ENCODE data around the gene USP49. TPM values are rescaled to one million over a fixed set of nuclear protein-coding genes. Genes with fewer than 3 reads are reported as not detected.
"Not testable (repeated sequence)": the region's sequence is repeated elsewhere in the genome, so short reads cannot be mapped to it uniquely, and the experiment has no call there.

Gene USP49
- 10 to 100 TPM in 2 of 3 donors, 1 to 10 TPM in 1; 6.4 to 15.1 (median 11.5) TPM for total RNA-seq
- 4.1 TPM for total RNA-seq (2013)

GRCh38 chr6:41895300-41896233 lies at the start of gene USP49:
USP49 (minus strand) TSS chr6:41895375; CDS start chr6:41806983, 88,392 bp downstream.
- WGBS (ENCODE audit: insufficient coverage): under 1% methylated on average over 52 of the region's 55 CpGs
- peaks cover 14% of the 10 kb centered on the region for H3K4me1 ChIP-seq (ENCODE audit: control insufficient read depth, insufficient read depth, low read length)
- H3K27me3 Mint-ChIP-seq (ENCODE audit: low read depth in 2 of 2): no peaks in the 10 kb centered on the region
- no peak within 1 kb of the TSS for H3K4me3 Mint-ChIP-seq
- H3K4me1 Mint-ChIP-seq: peaks cover 11 to 13% of the 10 kb centered on the region in 2 donors
- H3K36me3 Mint-ChIP-seq: no peaks in the 10 kb centered on the region
- H3K27ac ChIP-seq (ENCODE audit: low read length): peak within 1 kb of the TSS; percentile 85
- peak within 1 kb of the TSS; percentile 86 for H3K4me3 ChIP-seq (ENCODE audit: low read length)
- no peak for TF ChIP-seq CTCF (IDR thresholded peaks at IDR 0.05)
- ATAC-seq: peak; percentile 88 to 96 (median 90)
- intact Hi-C loops (cut with micrococcal nuclease): loop anchor here (1.0 kb wide), 4 partner anchors 26 to 149 kb away; partner anchors contain the start of genes BYSL, MED20 and TOMM6
- H3K36me3 ChIP-seq (ENCODE audit: control insufficient read depth, insufficient read depth, low read length): no peaks in the 10 kb centered on the region
- H3K27ac Mint-ChIP-seq: no peak within 1 kb of the TSS
- H3K9me3 Mint-ChIP-seq: no peaks in the 10 kb centered on the region
- no peaks in the 10 kb centered on the region for H3K27me3 ChIP-seq (ENCODE audit: control insufficient read depth, insufficient read depth, low read length)
- no peaks in the 10 kb centered on the region for H3K9me3 ChIP-seq (ENCODE audit: control insufficient read depth, insufficient read depth, low read length)
- peak; percentile 92 to 95 for DNase-seq

GRCh38 chr6:41943456-41943855 lies 48.3 kb upstream of the USP49 start:
- H3K4me1 ChIP-seq (ENCODE audit: control insufficient read depth, insufficient read depth, low read length): peaks cover 41% of the 10 kb centered on the region
- H3K4me3 ChIP-seq (ENCODE audit: low read length): no peak overlapping the region
- peak overlapping the region in 1 of 2 donors; percentile 46 for H3K27ac Mint-ChIP-seq
- no peak overlapping the region for H3K27ac ChIP-seq (ENCODE audit: low read length)
- TF ChIP-seq CTCF (IDR thresholded peaks at IDR 0.05): no peak
- intact Hi-C loops (cut with micrococcal nuclease): no loop called here
- H3K9me3 Mint-ChIP-seq: no peaks in the 10 kb centered on the region
- no peaks in the 10 kb centered on the region for H3K9me3 ChIP-seq (ENCODE audit: control insufficient read depth, insufficient read depth, low read length)
- peaks cover 8% of the 10 kb centered on the region for H3K36me3 ChIP-seq (ENCODE audit: control insufficient read depth, insufficient read depth, low read length)
- no peak for ATAC-seq
- peak overlapping the region; percentile 28 for H3K4me3 Mint-ChIP-seq
- H3K27me3 Mint-ChIP-seq (ENCODE audit: low read depth in 2 of 2): no peaks in the 10 kb centered on the region
- no peaks in the 10 kb centered on the region for H3K27me3 ChIP-seq (ENCODE audit: control insufficient read depth, insufficient read depth, low read length)
- H3K4me1 Mint-ChIP-seq: peaks cover 48 to 60% of the 10 kb centered on the region in 2 donors
- no peaks in the 10 kb centered on the region for H3K36me3 Mint-ChIP-seq
- DNase-seq: no peak

GRCh38 chr6:41942882-41943281 lies 47.7 kb upstream of the USP49 start:
- Mint-ChIP-seq H3K4me1 (peaks cover 49 to 62% of the 10 kb centered on the region in 2 donors), H3K27ac (peak overlapping the region; percentile 88 to 90)
- peaks cover 47% of the 10 kb centered on the region for H3K4me1 ChIP-seq (ENCODE audit: control insufficient read depth, insufficient read depth, low read length)
- intact Hi-C loops (cut with micrococcal nuclease); H3K4me3 ChIP-seq (ENCODE audit: low read length); H3K27me3 Mint-ChIP-seq (ENCODE audit: low read depth in 2 of 2); H3K27me3 ChIP-seq (ENCODE audit: control insufficient read depth, insufficient read depth, low read length); H3K27ac ChIP-seq (ENCODE audit: low read length); H3K9me3 Mint-ChIP-seq; H3K9me3 ChIP-seq (ENCODE audit: control insufficient read depth, insufficient read depth, low read length); H3K36me3 Mint-ChIP-seq; H3K36me3 ChIP-seq (ENCODE audit: control insufficient read depth, insufficient read depth, low read length); ATAC-seq; H3K4me3 Mint-ChIP-seq; DNase-seq: not testable (repeated sequence)
- WGBS (ENCODE audit: insufficient coverage): 93% methylated on average over 10 of the region's 14 CpGs

GRCh38 chr6:41942067-41942851 lies 47.1 kb upstream of the USP49 start:
- peaks cover 53% of the 10 kb centered on the region for H3K4me1 ChIP-seq (ENCODE audit: control insufficient read depth, insufficient read depth, low read length)
- peak overlapping the region; percentile 97 for H3K4me3 Mint-ChIP-seq
- H3K27me3 ChIP-seq (ENCODE audit: control insufficient read depth, insufficient read depth, low read length): no peaks in the 10 kb centered on the region
- H3K27ac ChIP-seq (ENCODE audit: low read length): peak overlapping the region; percentile 62
- ATAC-seq (peak; percentile 8 to 32 (median 27)), DNase-seq (peak in 1 of 2 donors; percentile 66)
- 37% methylated on average over 20 of the region's 20 CpGs for WGBS (ENCODE audit: insufficient coverage)
- H3K27me3 Mint-ChIP-seq (ENCODE audit: low read depth in 2 of 2): no peaks in the 10 kb centered on the region
- H3K36me3 ChIP-seq (ENCODE audit: control insufficient read depth, insufficient read depth, low read length): peaks cover 11% of the 10 kb centered on the region
- no peaks in the 10 kb centered on the region for H3K36me3 Mint-ChIP-seq
- no peak for TF ChIP-seq CTCF (IDR thresholded peaks at IDR 0.05)
- H3K9me3 Mint-ChIP-seq: no peaks in the 10 kb centered on the region
- peak overlapping the region; percentile 88 to 90 for H3K27ac Mint-ChIP-seq
- H3K4me3 ChIP-seq (ENCODE audit: low read length): peak overlapping the region; percentile 92
- intact Hi-C loops (cut with micrococcal nuclease): no loop called here
- H3K9me3 ChIP-seq (ENCODE audit: control insufficient read depth, insufficient read depth, low read length): no peaks in the 10 kb centered on the region
- H3K4me1 Mint-ChIP-seq: peaks cover 49 to 62% of the 10 kb centered on the region in 2 donors

Measured in natural killer cell (primary cell).